CD8-positive, alpha-beta memory T cell (primary cell): ENCODE results near the gene SLC27A5. TPM values are rescaled to one million over a fixed set of nuclear protein-coding genes. Genes with fewer than 3 reads are reported as not detected.

Source experiments
- CTCF ChIA-PET: fragments of 350-600 bp; sonication (Branson Sonifier 250); formaldehyde crosslinking; loops from one replicate; lab custom pipeline; 2021; ENCODE audit warnings: antibody characterized with exemption; lab: Charles Lee
- POLR2A ChIA-PET: fragments of 350-600 bp; sonication (Branson Sonifier 250); formaldehyde crosslinking; loops from one replicate; lab custom pipeline; 2021; ENCODE audit warnings: antibody characterized with exemption; lab: Charles Lee
- DNase-seq, 5 donors: peaks; one replicate each; pipeline versions ENCODE4 v3.0.0 to v3.0.0-alpha.2; 2020 to 2022; ENCODE audit warnings: mixed read lengths in 1 of 5
- H3K27ac ChIP-seq: one replicate; pipeline ENCODE4 v1.7.0; 2013; ENCODE audit warnings: low read depth, mild to moderate bottlenecking, low read length, moderate library complexity
- H3K27me3 ChIP-seq: 2 replicates; pipeline ENCODE4 v1.7.0; 2013; ENCODE audit warnings: low read length, mild to moderate bottlenecking; ENCODE audit not compliant: insufficient read depth, poor library complexity, severe bottlenecking
- H3K36me3 ChIP-seq: 2 replicates; pipeline ENCODE4 v1.7.0; 2013; ENCODE audit warnings: mild to moderate bottlenecking, low read length, moderate library complexity; ENCODE audit not compliant: insufficient read depth
- H3K4me1 ChIP-seq: 2 replicates; pipeline ENCODE4 v1.7.0; 2013; ENCODE audit warnings: mild to moderate bottlenecking, low read length, moderate library complexity; ENCODE audit not compliant: insufficient read depth
- H3K4me3 ChIP-seq: 2 replicates; pipeline ENCODE4 v1.7.0; 2013; ENCODE audit warnings: mild to moderate bottlenecking, low read length
- H3K9me3 ChIP-seq: 2 replicates; pipeline ENCODE4 v1.7.0; 2013; ENCODE audit warnings: mild to moderate bottlenecking, low read length
- H3K27ac Mint-ChIP-seq, 8 donors: one replicate each; pipeline ENCODE4 v1.8.0; 2020 to 2021; ENCODE audit warnings: mixed read lengths in 8 of 8, mild to moderate bottlenecking in 6 of 8, inconsistent platforms in 3 of 8, moderate library complexity in 3 of 8
- H3K27me3 Mint-ChIP-seq, 2 donors: one replicate each; pipeline ENCODE4 v1.8.0; 2020 to 2021; ENCODE audit warnings: mixed read lengths in 2 of 2, mild to moderate bottlenecking in 1 of 2, moderate library complexity in 1 of 2
- H3K36me3 Mint-ChIP-seq, 3 donors: one replicate each; pipeline ENCODE4 v1.8.0; 2020 to 2021; ENCODE audit warnings: mixed read lengths in 3 of 3, inconsistent platforms in 1 of 3, mild to moderate bottlenecking in 1 of 3
- H3K4me1 Mint-ChIP-seq, 3 donors: one replicate each; pipeline ENCODE4 v1.8.0; 2020 to 2021; ENCODE audit warnings: mixed read lengths in 3 of 3, inconsistent platforms in 1 of 3, mild to moderate bottlenecking in 1 of 3
- H3K4me3 Mint-ChIP-seq, 7 donors: one replicate each; pipeline ENCODE4 v1.8.0; 2020 to 2021; ENCODE audit warnings: mixed read lengths in 7 of 7, mild to moderate bottlenecking in 6 of 7, moderate library complexity in 4 of 7, inconsistent platforms in 2 of 7
- H3K9me3 Mint-ChIP-seq, 5 donors: one replicate each; pipeline ENCODE4 v1.8.0; 2020 to 2022; ENCODE audit warnings: mixed read lengths in 5 of 5, mild to moderate bottlenecking in 3 of 5, moderate library complexity in 2 of 5, inconsistent platforms in 1 of 5
- polyA plus RNA-seq: library from polyadenylated mRNA; unstranded; fragments of 300-500 nt; fragmentation: Illumina TruSeq; gene quantifications from one replicate; pipeline ENCODE4 v1.2.3, GENCODE V29; 2021
- total RNA-seq, 2 experiments: library from RNA; stranded (reverse); gene quantifications; one replicate each; pipeline ENCODE4 v1.2.3, GENCODE V29; 2021

Gene SLC27A5
- total and polyA plus RNA-seq, 3 experiments from 2014 or later, result 16.1 to 25.9 (median 19.1) TPM

DNA sequence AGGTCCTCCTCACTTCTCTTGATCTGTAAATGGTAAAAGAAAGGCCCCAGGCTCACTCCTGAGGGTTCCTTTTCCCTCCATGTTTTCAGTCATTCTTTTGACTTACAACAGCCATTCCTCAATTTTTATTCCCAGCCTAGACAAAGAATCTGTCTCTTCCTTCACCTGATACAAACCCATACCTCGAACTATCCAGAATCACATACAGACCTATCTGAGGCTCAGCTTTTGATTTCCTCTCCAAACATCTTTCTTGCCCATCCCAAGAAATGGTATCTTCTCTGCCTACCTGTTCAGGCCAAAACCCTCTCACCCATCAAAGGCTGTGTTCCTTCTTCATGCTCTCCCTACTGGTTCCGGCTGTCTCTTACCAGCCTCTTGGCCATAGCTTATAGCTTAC, 40.9 kb upstream of the SLC27A5 start:
- Histone ChIP-seq H3K4me3 (no peak overlapping the region), H3K27me3 (no peaks in the 10 kb centered on the region), H3K36me3 (peaks cover 61% of the 10 kb centered on the region), H3K4me1 (peaks cover 28% of the 10 kb centered on the region), H3K9me3 (no peaks in the 10 kb centered on the region), H3K27ac (no peak overlapping the region)
- peaks cover 40 to 52% (median 45%) of the 10 kb centered on the region in 3 donors for H3K4me1 Mint-ChIP-seq
- H3K27me3 Mint-ChIP-seq, result peaks cover 0 to 1% of the 10 kb centered on the region in 2 donors
- DNase-seq, result no peak
- no peaks in the 10 kb centered on the region for H3K9me3 Mint-ChIP-seq
- CTCF ChIA-PET, result interaction anchor here (1.6 to 5.2 kb wide), 2 partner anchors 28 to 32 kb away, joined by 4 to 45 read pairs; partner anchors contain the start of gene ZBTB45
- peak overlapping the region in 5 of 7 donors; percentile 6 to 98 (median 37) for H3K4me3 Mint-ChIP-seq
- peak overlapping the region; percentile 9 to 98 (median 40) for H3K27ac Mint-ChIP-seq
- H3K36me3 Mint-ChIP-seq, result peaks cover 0 to 92% (median 19%) of the 10 kb centered on the region in 3 donors
- POLR2A ChIA-PET, result interaction anchor here (0.6 to 3.1 kb wide), 2 partner anchors 23 to 46 kb away, joined by 3 to 21 read pairs; no protein-coding TSS in a partner anchor

- ChIA-PET POLR2A (interaction anchor here (0.8 kb wide), 1 partner anchor 8 kb away, joined by 3 read pairs; no protein-coding TSS in a partner anchor), CTCF (interaction anchor here (1.6 to 5.2 kb wide), 2 partner anchors 29 to 32 kb away, joined by 4 to 45 read pairs; partner anchors contain the start of gene ZBTB45)
- no peak for DNase-seq
- no peaks in the 10 kb centered on the region for H3K9me3 ChIP-seq
- H3K9me3 Mint-ChIP-seq, result no peaks in the 10 kb centered on the region
- peak overlapping the region in 2 of 7 donors; percentile 13 to 98 for H3K4me3 Mint-ChIP-seq
- H3K36me3 Mint-ChIP-seq, result peaks cover 0 to 92% (median 19%) of the 10 kb centered on the region in 3 donors
- H3K27me3 ChIP-seq, result no peaks in the 10 kb centered on the region
- peaks cover 26% of the 10 kb centered on the region for H3K4me1 ChIP-seq
- H3K27me3 Mint-ChIP-seq, result peaks cover 0 to 1% of the 10 kb centered on the region in 2 donors
- H3K27ac Mint-ChIP-seq, result peak overlapping the region in 6 of 8 donors; percentile 43 to 98 (median 66)
- no peak overlapping the region for H3K4me3 ChIP-seq
- peaks cover 65% of the 10 kb centered on the region for H3K36me3 ChIP-seq
- H3K4me1 Mint-ChIP-seq, result peaks cover 39 to 52% (median 41%) of the 10 kb centered on the region in 3 donors
- H3K27ac ChIP-seq, result no peak overlapping the region
These were observed 40.0 kb upstream of the SLC27A5 start for GRCh38 chr19:58551577-58552471.

DNA sequence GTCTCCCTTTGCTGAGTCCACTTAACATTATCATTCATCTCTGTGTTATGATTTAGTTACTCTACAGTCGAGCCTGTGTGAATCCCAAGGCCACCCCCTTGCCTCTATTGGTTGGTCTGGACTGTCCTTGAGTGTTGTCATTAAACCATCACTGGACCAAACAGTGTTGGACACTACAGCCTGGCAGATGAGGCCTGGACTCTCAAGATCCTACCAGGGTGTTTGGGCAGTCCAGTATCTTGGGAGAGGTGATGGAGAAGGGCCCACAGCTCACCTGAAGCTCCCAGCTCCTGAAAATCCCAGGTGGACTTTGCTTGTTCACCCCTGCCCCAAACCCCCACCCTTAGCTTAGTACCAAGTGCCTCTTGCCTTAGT, 39.3 kb upstream of the SLC27A5 start:
- DNase-seq, result no peak
- H3K9me3 ChIP-seq, result no peaks in the 10 kb centered on the region
- no peak overlapping the region for H3K4me3 ChIP-seq
- ChIA-PET CTCF (interaction anchor here (1.6 to 5.2 kb wide), 2 partner anchors 30 to 31 kb away, joined by 4 to 45 read pairs; partner anchors contain the start of gene ZBTB45), POLR2A (interaction anchor here (0.8 kb wide), 1 partner anchor 8 kb away, joined by 3 read pairs; no protein-coding TSS in a partner anchor)
- Mint-ChIP-seq H3K27me3 (peaks cover 0 to 1% of the 10 kb centered on the region in 2 donors), H3K4me1 (peaks cover 39 to 52% (median 41%) of the 10 kb centered on the region in 3 donors), H3K36me3 (peaks cover 2 to 92% (median 23%) of the 10 kb centered on the region in 3 donors), H3K9me3 (peaks cover 0 to 1% (median 0%) of the 10 kb centered on the region in 5 donors), H3K27ac (peak overlapping the region in 2 of 8 donors; percentile 58 to 98), H3K4me3 (peak overlapping the region in 1 of 7 donors; percentile 98)
- H3K36me3 ChIP-seq, result peaks cover 64% of the 10 kb centered on the region
- H3K4me1 ChIP-seq, result peaks cover 32% of the 10 kb centered on the region
- no peaks in the 10 kb centered on the region for H3K27me3 ChIP-seq
- H3K27ac ChIP-seq, result no peak overlapping the region

GRCh38 chr19:58550362-58551122, 38.8 kb upstream of the SLC27A5 start:
- Histone ChIP-seq H3K4me3 (no peak overlapping the region), H3K36me3 (peaks cover 68% of the 10 kb centered on the region), H3K27ac (no peak overlapping the region), H3K9me3 (no peaks in the 10 kb centered on the region), H3K27me3 (no peaks in the 10 kb centered on the region), H3K4me1 (peaks cover 36% of the 10 kb centered on the region)
- H3K27me3 Mint-ChIP-seq, result peaks cover 0 to 1% of the 10 kb centered on the region in 2 donors
- DNase-seq, result no peak
- CTCF ChIA-PET, result interaction anchor here (5.2 kb wide), 1 partner anchor 30 kb away, joined by 45 read pairs; the partner anchor contains the start of gene ZBTB45
- POLR2A ChIA-PET, result no interaction called here
- peaks cover 44 to 56% (median 47%) of the 10 kb centered on the region in 3 donors for H3K4me1 Mint-ChIP-seq
- peak overlapping the region in 1 of 7 donors; percentile 98 for H3K4me3 Mint-ChIP-seq
- peaks cover 5 to 93% (median 26%) of the 10 kb centered on the region in 3 donors for H3K36me3 Mint-ChIP-seq
- peak overlapping the region in 3 of 8 donors; percentile 58 to 98 (median 66) for H3K27ac Mint-ChIP-seq
- H3K9me3 Mint-ChIP-seq, result peaks cover 0 to 1% (median 0%) of the 10 kb centered on the region in 5 donors

- ChIA-PET CTCF (no interaction called here), POLR2A (no interaction called here)
- Mint-ChIP-seq H3K27me3 (peaks cover 0 to 1% of the 10 kb centered on the region in 2 donors), H3K4me3 (peak overlapping the region in 1 of 7 donors; percentile 98), H3K4me1 (peaks cover 43 to 54% (median 46%) of the 10 kb centered on the region in 3 donors), H3K27ac (peak overlapping the region in 3 of 8 donors; percentile 12 to 73 (median 33)), H3K36me3 (peaks cover 5 to 92% (median 23%) of the 10 kb centered on the region in 3 donors), H3K9me3 (peaks cover 0 to 1% (median 0%) of the 10 kb centered on the region in 5 donors)
- H3K27me3 ChIP-seq, result no peaks in the 10 kb centered on the region
- H3K4me3 ChIP-seq, result no peak overlapping the region
- peaks cover 37% of the 10 kb centered on the region for H3K4me1 ChIP-seq
- H3K36me3 ChIP-seq, result peaks cover 70% of the 10 kb centered on the region
- no peaks in the 10 kb centered on the region for H3K9me3 ChIP-seq
- no peak for DNase-seq
- H3K27ac ChIP-seq, result no peak overlapping the region
These were observed 38.0 kb upstream of the SLC27A5 start for GRCh38 chr19:58549664-58550361.

GRCh38 chr19:58548859-58549663, 37.3 kb upstream of the SLC27A5 start:
- H3K4me1 ChIP-seq, result peaks cover 31% of the 10 kb centered on the region
- H3K36me3 ChIP-seq, result peaks cover 70% of the 10 kb centered on the region
- H3K9me3 ChIP-seq, result no peaks in the 10 kb centered on the region
- Mint-ChIP-seq H3K4me3 (peak overlapping the region in 1 of 7 donors; percentile 16), H3K4me1 (peaks cover 39 to 51% (median 40%) of the 10 kb centered on the region in 3 donors), H3K36me3 (peaks cover 5 to 87% (median 21%) of the 10 kb centered on the region in 3 donors), H3K27ac (peak overlapping the region in 2 of 8 donors; percentile 38 to 58), H3K27me3 (peaks cover 0 to 3% of the 10 kb centered on the region in 2 donors), H3K9me3 (peaks cover 0 to 1% (median 0%) of the 10 kb centered on the region in 5 donors)
- CTCF ChIA-PET, result interaction anchor here (1.5 kb wide), 1 partner anchor 35 kb away, joined by 3 read pairs; no protein-coding TSS in a partner anchor
- no peak overlapping the region for H3K4me3 ChIP-seq
- POLR2A ChIA-PET, result interaction anchor here (0.5 kb wide), 1 partner anchor 27 kb away, joined by 4 read pairs; no protein-coding TSS in a partner anchor
- no peaks in the 10 kb centered on the region for H3K27me3 ChIP-seq
- no peak overlapping the region for H3K27ac ChIP-seq
- DNase-seq, result no peak
